Right atrium auricular region (tissue), 2 donors: ENCODE measurements around the gene TTLL6. TPM values are rescaled to one million over a fixed set of nuclear protein-coding genes. Genes with fewer than 3 reads are reported as not detected.

ENCODE experiments used
- DNase-seq: peaks from one replicate; pipeline ENCODE4 v3.0.0-alpha.2; 2019; ENCODE audit warnings: low spot score
- H3K27ac ChIP-seq, 2 donors: fragments of 200-600 bp; sonication (generic); 1 replicate in 1 of 2; 2 replicates in 1 of 2; pipeline ENCODE4 v1.5.1; 2016 to 2019
- H3K27me3 ChIP-seq, 2 donors: fragments of 200-600 bp; sonication (generic); one replicate each; pipeline versions ENCODE4 v1.5.1 to v1.6.0; 2017 to 2019
- H3K36me3 ChIP-seq: fragments of 200-600 bp; sonication (generic); one replicate; pipeline ENCODE4 v1.5.1; 2016
- H3K4me1 ChIP-seq, 2 donors: fragments of 200-600 bp; sonication (generic); one replicate each; pipeline versions ENCODE4 v1.5.1 to v1.6.0; 2017 to 2019
- H3K4me3 ChIP-seq, 2 donors: fragments of 200-600 bp; sonication (generic); 1 replicate in 1 of 2; 2 replicates in 1 of 2; pipeline ENCODE4 v1.5.1; 2017 to 2019; ENCODE audit warnings: mild to moderate bottlenecking in 1 of 2, moderate library complexity in 1 of 2
- H3K9me3 ChIP-seq, 2 donors: fragments of 200-600 bp; sonication (generic); one replicate each; pipeline ENCODE4 v1.5.1; 2019
- CTCF ChIP-seq, 2 donors: fragments of 200-600 bp; sonication (generic); IDR thresholded peaks; one replicate each; pipeline ENCODE4 v1.5.1; 2019; ENCODE audit warnings: antibody characterized with exemption in 2 of 2
- total RNA-seq, 2 donors: library from RNA; depleted of rRNA; stranded (reverse); fragments of >200 nt; gene quantifications; one replicate each; pipeline ENCODE4 v1.1.0, GENCODE V29; 2016

TTLL6 gene
- total RNA-seq, 2 donors from 2014 or later = not detected

GRCh38 chr17:48722915-48723422 lies 94.1 kb downstream of the TTLL6 start, which contains the start of gene PRAC2:
PRAC2 (plus strand) TSS chr17:48723185; CDS start chr17:48724411, 1,226 bp downstream.
- Histone ChIP-seq H3K9me3 (no peaks in the 10 kb centered on the region), H3K27me3 (peaks cover 77 to 93% of the 10 kb centered on the region in 2 donors), H3K4me3 (no peak within 1 kb of the TSS), H3K36me3 (no peaks in the 10 kb centered on the region), H3K27ac (no peak within 1 kb of the TSS), H3K4me1 (peaks cover 0 to 38% of the 10 kb centered on the region in 2 donors)
- DNase-seq = no peak
- no peak for TF ChIP-seq CTCF (IDR thresholded peaks at IDR 0.05)

- Histone ChIP-seq H3K4me3 (no peak within 1 kb of the TSS), H3K9me3 (no peaks in the 10 kb centered on the region), H3K36me3 (no peaks in the 10 kb centered on the region), H3K27ac (no peak within 1 kb of the TSS), H3K27me3 (peaks cover 83 to 92% of the 10 kb centered on the region in 2 donors), H3K4me1 (peaks cover 0 to 38% of the 10 kb centered on the region in 2 donors)
- DNase-seq = no peak
- no peak for TF ChIP-seq CTCF (IDR thresholded peaks at IDR 0.05)
These were observed 94.7 kb downstream of the TTLL6 start, which contains the start of gene PRAC1 for GRCh38 chr17:48722201-48722907. PRAC1 (minus strand) TSS chr17:48722518; CDS start chr17:48722392, 126 bp downstream.

GRCh38 chr17:48721009-48721402 lies 96.0 kb downstream of the TTLL6 start:
- DNase-seq = no peak
- H3K27me3 ChIP-seq = peaks cover 81 to 93% of the 10 kb centered on the region in 2 donors
- H3K4me1 ChIP-seq = peaks cover 0 to 38% of the 10 kb centered on the region in 2 donors
- no peak for TF ChIP-seq CTCF (IDR thresholded peaks at IDR 0.05)
- H3K36me3 ChIP-seq = no peaks in the 10 kb centered on the region
- H3K27ac ChIP-seq = no peak overlapping the region
- H3K4me3 ChIP-seq = no peak overlapping the region
- H3K9me3 ChIP-seq = no peaks in the 10 kb centered on the region

- no peak overlapping the region for H3K4me3 ChIP-seq
- no peaks in the 10 kb centered on the region for H3K9me3 ChIP-seq
- no peak overlapping the region for H3K27ac ChIP-seq
- no peaks in the 10 kb centered on the region for H3K36me3 ChIP-seq
- no peak for DNase-seq
- H3K4me1 ChIP-seq = peaks cover 0 to 37% of the 10 kb centered on the region in 2 donors
- TF ChIP-seq CTCF (IDR thresholded peaks at IDR 0.05) = no peak
- peaks cover 77 to 87% of the 10 kb centered on the region in 2 donors for H3K27me3 ChIP-seq
These were observed 96.6 kb downstream of the TTLL6 start for GRCh38 chr17:48720266-48721008.

GRCh38 chr17:48719642-48720265 lies 97.3 kb downstream of the TTLL6 start:
- H3K27me3 ChIP-seq = peaks cover 71 to 81% of the 10 kb centered on the region in 2 donors
- TF ChIP-seq CTCF (IDR thresholded peaks at IDR 0.05) = no peak

More at GRCh38 chr17:48719642-48720265, 97.3 kb downstream of the TTLL6 start:
- DNase-seq = no peak
- no peak overlapping the region for H3K27ac ChIP-seq
- H3K36me3 ChIP-seq = no peaks in the 10 kb centered on the region
- H3K4me1 ChIP-seq = peaks cover 0 to 31% of the 10 kb centered on the region in 2 donors
- H3K4me3 ChIP-seq = no peak overlapping the region
- H3K9me3 ChIP-seq = no peaks in the 10 kb centered on the region
